DND-41 (cell line): ENCODE data around the gene TTLL10.

Source experiments
- CTCF ChIP-seq: IDR thresholded peaks from 2 replicates; pipeline ENCODE4 v1.5.1; 2012; ENCODE audit warnings: borderline replicate concordance, low read length, moderate library complexity, mild to moderate bottlenecking; ENCODE audit not compliant: poor library complexity, severe bottlenecking; ENCODE audit errors: extremely low read depth
- EZH2 ChIP-seq: IDR thresholded peaks from 3 replicates; pipeline ENCODE4 v1.6.1; 2012; ENCODE audit warnings: borderline replicate concordance, low read depth, mild to moderate bottlenecking, moderate library complexity, low read length, inconsistent platforms; ENCODE audit not compliant: severe bottlenecking

GRCh38 chr1:1132042-1132950, 41.4 kb upstream of the TTLL10 start:
- TF ChIP-seq CTCF (no peak), EZH2 (no peak)
